Measurements from ENCODE around the gene CEBPA.

DNA sequence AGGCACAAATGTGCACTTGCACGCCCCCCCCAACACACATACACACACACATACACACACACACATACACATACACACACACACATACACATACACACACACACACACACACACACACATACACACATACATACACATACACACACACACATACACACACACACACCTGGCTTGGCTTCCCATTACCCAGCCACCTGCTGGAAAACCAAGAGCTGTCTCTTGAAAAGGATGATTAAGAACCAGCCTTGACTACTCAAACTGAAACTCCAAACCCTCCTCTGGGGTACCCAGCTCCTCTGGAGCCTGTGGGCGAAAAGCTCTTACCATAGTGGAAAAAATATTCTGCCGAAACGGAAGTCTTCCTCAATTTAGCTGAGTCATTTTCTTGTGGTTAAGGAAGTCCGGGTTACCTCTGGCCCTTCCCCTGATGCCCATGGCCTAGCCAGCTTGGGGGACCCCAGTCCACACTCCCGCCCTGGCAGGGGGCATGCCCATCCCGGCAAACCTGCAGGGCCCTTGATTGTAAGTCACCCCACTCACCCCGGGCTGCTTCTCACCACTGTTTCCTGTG, 21.9 kb downstream of the CEBPA start:
- TF ChIP-seq, protein P1, sequence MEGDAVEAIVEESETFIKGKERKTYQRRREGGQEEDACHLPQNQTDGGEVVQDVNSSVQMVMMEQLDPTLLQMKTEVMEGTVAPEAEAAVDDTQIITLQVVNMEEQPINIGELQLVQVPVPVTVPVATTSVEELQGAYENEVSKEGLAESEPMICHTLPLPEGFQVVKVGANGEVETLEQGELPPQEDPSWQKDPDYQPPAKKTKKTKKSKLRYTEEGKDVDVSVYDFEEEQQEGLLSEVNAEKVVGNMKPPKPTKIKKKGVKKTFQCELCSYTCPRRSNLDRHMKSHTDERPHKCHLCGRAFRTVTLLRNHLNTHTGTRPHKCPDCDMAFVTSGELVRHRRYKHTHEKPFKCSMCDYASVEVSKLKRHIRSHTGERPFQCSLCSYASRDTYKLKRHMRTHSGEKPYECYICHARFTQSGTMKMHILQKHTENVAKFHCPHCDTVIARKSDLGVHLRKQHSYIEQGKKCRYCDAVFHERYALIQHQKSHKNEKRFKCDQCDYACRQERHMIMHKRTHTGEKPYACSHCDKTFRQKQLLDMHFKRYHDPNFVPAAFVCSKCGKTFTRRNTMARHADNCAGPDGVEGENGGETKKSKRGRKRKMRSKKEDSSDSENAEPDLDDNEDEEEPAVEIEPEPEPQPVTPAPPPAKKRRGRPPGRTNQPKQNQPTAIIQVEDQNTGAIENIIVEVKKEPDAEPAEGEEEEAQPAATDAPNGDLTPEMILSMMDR (IDR thresholded peaks at IDR 0.05 in 8 of 11, conservative IDR thresholded peaks at IDR 0.05 in 3 of 11), result no peak
- no peak for TF ChIP-seq POLR2A (IDR thresholded peaks at IDR 0.05)
- TF ChIP-seq POLR2AphosphoS5 (IDR thresholded peaks at IDR 0.05), result no peak

Data from spleen (tissue), 7 donors.